NB4 (cell line): ENCODE measurements around the gene ALKAL2.

Experiments
- MYC ChIP-seq: IDR thresholded peaks from 2 replicates; pipeline ENCODE4 v1.6.1; 2011; ENCODE audit warnings: low read depth, low read length
- POLR2A ChIP-seq: IDR thresholded peaks from 2 replicates; pipeline ENCODE4 v1.6.1; 2011; ENCODE audit warnings: mild to moderate bottlenecking; ENCODE audit not compliant: insufficient read length; ENCODE audit errors: extremely low read depth
- TF ChIP-seq, protein P1 (sequence below): IDR thresholded peaks from one replicate; pipeline ENCODE4 v1.5.1; 2012; ENCODE audit warnings: low read depth, low read length
- TF ChIP-seq, protein P2 (sequence below): IDR thresholded peaks from 2 replicates; pipeline ENCODE4 v1.6.1; 2011; ENCODE audit warnings: low read depth, low read length

DNA sequence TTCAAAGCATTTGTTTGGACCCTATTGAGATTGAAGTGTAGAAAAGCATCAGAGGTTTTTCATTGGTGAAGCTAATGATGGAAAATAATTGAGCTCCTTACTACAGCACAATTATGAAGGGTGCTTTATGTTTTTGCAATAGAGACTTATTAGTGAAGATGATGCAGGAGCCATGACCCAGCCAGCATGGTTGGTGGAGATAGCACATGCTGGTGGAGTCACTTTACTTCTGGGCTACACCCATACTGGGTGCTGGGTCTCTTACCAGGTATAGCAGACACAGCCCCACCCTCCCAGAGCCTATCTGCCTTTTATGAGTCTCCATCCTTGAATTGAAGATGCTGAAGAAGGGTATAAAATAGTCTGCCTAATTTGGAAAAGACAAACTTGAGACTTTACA, 19.6 kb downstream of the ALKAL2 start:
- TF ChIP-seq, protein P1, sequence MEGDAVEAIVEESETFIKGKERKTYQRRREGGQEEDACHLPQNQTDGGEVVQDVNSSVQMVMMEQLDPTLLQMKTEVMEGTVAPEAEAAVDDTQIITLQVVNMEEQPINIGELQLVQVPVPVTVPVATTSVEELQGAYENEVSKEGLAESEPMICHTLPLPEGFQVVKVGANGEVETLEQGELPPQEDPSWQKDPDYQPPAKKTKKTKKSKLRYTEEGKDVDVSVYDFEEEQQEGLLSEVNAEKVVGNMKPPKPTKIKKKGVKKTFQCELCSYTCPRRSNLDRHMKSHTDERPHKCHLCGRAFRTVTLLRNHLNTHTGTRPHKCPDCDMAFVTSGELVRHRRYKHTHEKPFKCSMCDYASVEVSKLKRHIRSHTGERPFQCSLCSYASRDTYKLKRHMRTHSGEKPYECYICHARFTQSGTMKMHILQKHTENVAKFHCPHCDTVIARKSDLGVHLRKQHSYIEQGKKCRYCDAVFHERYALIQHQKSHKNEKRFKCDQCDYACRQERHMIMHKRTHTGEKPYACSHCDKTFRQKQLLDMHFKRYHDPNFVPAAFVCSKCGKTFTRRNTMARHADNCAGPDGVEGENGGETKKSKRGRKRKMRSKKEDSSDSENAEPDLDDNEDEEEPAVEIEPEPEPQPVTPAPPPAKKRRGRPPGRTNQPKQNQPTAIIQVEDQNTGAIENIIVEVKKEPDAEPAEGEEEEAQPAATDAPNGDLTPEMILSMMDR = no peak
- TF ChIP-seq POLR2A (no peak), MYC (no peak)
- TF ChIP-seq, protein P2, sequence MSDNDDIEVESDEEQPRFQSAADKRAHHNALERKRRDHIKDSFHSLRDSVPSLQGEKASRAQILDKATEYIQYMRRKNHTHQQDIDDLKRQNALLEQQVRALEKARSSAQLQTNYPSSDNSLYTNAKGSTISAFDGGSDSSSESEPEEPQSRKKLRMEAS = no peak
